ENCODE measurements around the gene GLP1R.

GLP1R gene

GRCh38 chr6:39047434-39048327, 900 bp upstream of the GLP1R start:
- no peak for DNase-seq

- no peak for DNase-seq
Observed at GRCh38 chr6:39049575-39050283, 1.1 kb downstream of the GLP1R start.

- no peak for DNase-seq
Observed at GRCh38 chr6:39050453-39051112, 2.0 kb downstream of the GLP1R start.

- DNase-seq = no peak
Observed at GRCh38 chr6:39051399-39052122, 3.0 kb downstream of the GLP1R start.

- DNase-seq = no peak
Observed at GRCh38 chr6:39053016-39053624, 4.5 kb downstream of the GLP1R start.

GRCh38 chr6:39053854-39054576, 5.4 kb downstream of the GLP1R start:
- DNase-seq = no peak

GRCh38 chr6:39054577-39055142, 6.1 kb downstream of the GLP1R start:
- no peak for DNase-seq

GRCh38 chr6:39055661-39056060, 7.1 kb downstream of the GLP1R start:
- DNase-seq = no peak

- no peak for DNase-seq
Observed at GRCh38 chr6:39056191-39056590, 7.6 kb downstream of the GLP1R start.

GRCh38 chr6:39056681-39057080, 8.1 kb downstream of the GLP1R start:
- no peak for DNase-seq

GRCh38 chr6:39057251-39058155, 8.9 kb downstream of the GLP1R start:
- DNase-seq = no peak

- DNase-seq = no peak
Observed at GRCh38 chr6:39058471-39059147, 10.0 kb downstream of the GLP1R start.

- DNase-seq = no peak
Observed at GRCh38 chr6:39059496-39060310, 11.1 kb downstream of the GLP1R start.

GRCh38 chr6:39060467-39061160, 12.0 kb downstream of the GLP1R start:
- no peak for DNase-seq

GRCh38 chr6:39061182-39061581, 12.6 kb downstream of the GLP1R start:
- DNase-seq = no peak

- DNase-seq = no peak
Observed at GRCh38 chr6:39061588-39061987, 13.0 kb downstream of the GLP1R start.

- no peak for DNase-seq
Observed at GRCh38 chr6:39062014-39062740, 13.6 kb downstream of the GLP1R start.

Data from stimulated activated CD4-positive, alpha-beta T cell treated with anti-CD3 and anti-CD28 coated beads, Interleukin-4, amount 100 ng/mL, for 24 hours (primary cell).